ENCODE results near the gene ARHGAP42. TPM values are rescaled to one million over a fixed set of nuclear protein-coding genes. Genes with fewer than 3 reads are reported as not detected.
"Not testable (repeated sequence)": the region's sequence is repeated elsewhere in the genome, so short reads cannot be mapped to it uniquely, and the experiment has no call there.

Gene ARHGAP42
- total and polyA plus RNA-seq, 4 donors = 15.6 to 37.7 (median 30.5) TPM

GRCh38 chr11:100663583-100663982, 23.5 kb upstream of the ARHGAP42 start:
- H3K36me3 ChIP-seq (ENCODE audit: control insufficient read depth, insufficient read depth, low read length) = no peaks in the 10 kb centered on the region
- no peak overlapping the region for H3K27ac ChIP-seq (ENCODE audit: low read depth, low read length)
- H3K27me3 ChIP-seq (ENCODE audit: control insufficient read depth, insufficient read depth, low read length) = no peaks in the 10 kb centered on the region
- no peaks in the 10 kb centered on the region for H3K9me3 ChIP-seq (ENCODE audit: control insufficient read depth, insufficient read depth, low read length)
- no peak overlapping the region for H3K4me3 ChIP-seq (ENCODE audit: low read depth, low read length)
- no peaks in the 10 kb centered on the region for H3K4me1 ChIP-seq (ENCODE audit: control insufficient read depth, insufficient read depth, low read length)
- no CpG with 5 or more reads among the region's 1 CpG for WGBS (ENCODE audit: insufficient coverage)
- DNase-seq (ENCODE audit: low read depth in 4 of 6, low spot score in 6 of 6) = no peak

GRCh38 chr11:100663996-100664395, 23.1 kb upstream of the ARHGAP42 start:
- 100% methylated on average over 3 of the region's 4 CpGs for WGBS (ENCODE audit: insufficient coverage)
- no peak overlapping the region for H3K27ac ChIP-seq (ENCODE audit: low read depth, low read length)

GRCh38 chr11:100666816-100667215, 20.3 kb upstream of the ARHGAP42 start:
- H3K9me3 ChIP-seq (ENCODE audit: control insufficient read depth, insufficient read depth, low read length); DNase-seq (ENCODE audit: low read depth in 4 of 6, low spot score in 6 of 6); H3K36me3 ChIP-seq (ENCODE audit: control insufficient read depth, insufficient read depth, low read length); H3K27ac ChIP-seq (ENCODE audit: low read depth, low read length); H3K4me1 ChIP-seq (ENCODE audit: control insufficient read depth, insufficient read depth, low read length); H3K4me3 ChIP-seq (ENCODE audit: low read depth, low read length); H3K27me3 ChIP-seq (ENCODE audit: control insufficient read depth, insufficient read depth, low read length): not testable (repeated sequence)
- WGBS (ENCODE audit: insufficient coverage) = no CpG with 5 or more reads among the region's 3 CpGs

More at GRCh38 chr11:100663996-100664395, 23.1 kb upstream of the ARHGAP42 start:
- no peak overlapping the region for H3K4me3 ChIP-seq (ENCODE audit: low read depth, low read length)
- H3K36me3 ChIP-seq (ENCODE audit: control insufficient read depth, insufficient read depth, low read length) = no peaks in the 10 kb centered on the region
- no peaks in the 10 kb centered on the region for H3K9me3 ChIP-seq (ENCODE audit: control insufficient read depth, insufficient read depth, low read length)
- no peaks in the 10 kb centered on the region for H3K4me1 ChIP-seq (ENCODE audit: control insufficient read depth, insufficient read depth, low read length)
- DNase-seq (ENCODE audit: low read depth in 4 of 6, low spot score in 6 of 6) = no peak
- H3K27me3 ChIP-seq (ENCODE audit: control insufficient read depth, insufficient read depth, low read length) = no peaks in the 10 kb centered on the region

GRCh38 chr11:100667449-100667848, 19.6 kb upstream of the ARHGAP42 start:
- 89% methylated on average over 3 of the region's 6 CpGs for WGBS (ENCODE audit: insufficient coverage)
- Histone ChIP-seq H3K27ac (ENCODE audit: low read depth, low read length) (no peak overlapping the region), H3K27me3 (ENCODE audit: control insufficient read depth, insufficient read depth, low read length) (no peaks in the 10 kb centered on the region), H3K9me3 (ENCODE audit: control insufficient read depth, insufficient read depth, low read length) (no peaks in the 10 kb centered on the region), H3K4me1 (ENCODE audit: control insufficient read depth, insufficient read depth, low read length) (no peaks in the 10 kb centered on the region), H3K36me3 (ENCODE audit: control insufficient read depth, insufficient read depth, low read length) (no peaks in the 10 kb centered on the region), H3K4me3 (ENCODE audit: low read depth, low read length) (no peak overlapping the region)
- DNase-seq (ENCODE audit: low read depth in 4 of 6, low spot score in 6 of 6) = no peak

- Histone ChIP-seq H3K9me3 (ENCODE audit: control insufficient read depth, insufficient read depth, low read length) (no peaks in the 10 kb centered on the region), H3K4me3 (ENCODE audit: low read depth, low read length) (no peak overlapping the region), H3K4me1 (ENCODE audit: control insufficient read depth, insufficient read depth, low read length) (no peaks in the 10 kb centered on the region), H3K27ac (ENCODE audit: low read depth, low read length) (no peak overlapping the region), H3K27me3 (ENCODE audit: control insufficient read depth, insufficient read depth, low read length) (no peaks in the 10 kb centered on the region), H3K36me3 (ENCODE audit: control insufficient read depth, insufficient read depth, low read length) (no peaks in the 10 kb centered on the region)
- WGBS (ENCODE audit: insufficient coverage) = 94% methylated on average over 2 of the region's 2 CpGs
- no peak for DNase-seq (ENCODE audit: low read depth in 4 of 6, low spot score in 6 of 6)
Observed at GRCh38 chr11:100670140-100670539, 16.9 kb upstream of the ARHGAP42 start.

GRCh38 chr11:100671471-100671870, 15.6 kb upstream of the ARHGAP42 start:
- WGBS (ENCODE audit: insufficient coverage) = 100% methylated on average over 2 of the region's 6 CpGs
- no peak overlapping the region for H3K27ac ChIP-seq (ENCODE audit: low read depth, low read length)

GRCh38 chr11:100672498-100673033, 14.5 kb upstream of the ARHGAP42 start:
- WGBS (ENCODE audit: insufficient coverage) = 80% methylated on average over 1 of the region's 3 CpGs
- Histone ChIP-seq H3K4me3 (ENCODE audit: low read depth, low read length) (no peak overlapping the region), H3K36me3 (ENCODE audit: control insufficient read depth, insufficient read depth, low read length) (no peaks in the 10 kb centered on the region), H3K27ac (ENCODE audit: low read depth, low read length) (no peak overlapping the region), H3K27me3 (ENCODE audit: control insufficient read depth, insufficient read depth, low read length) (no peaks in the 10 kb centered on the region), H3K9me3 (ENCODE audit: control insufficient read depth, insufficient read depth, low read length) (no peaks in the 10 kb centered on the region), H3K4me1 (ENCODE audit: control insufficient read depth, insufficient read depth, low read length) (no peaks in the 10 kb centered on the region)
- peak in 1 of 6 donors; percentile 44 for DNase-seq (ENCODE audit: low read depth in 4 of 6, low spot score in 6 of 6)

More at GRCh38 chr11:100671471-100671870, 15.6 kb upstream of the ARHGAP42 start:
- no peaks in the 10 kb centered on the region for H3K4me1 ChIP-seq (ENCODE audit: control insufficient read depth, insufficient read depth, low read length)
- H3K36me3 ChIP-seq (ENCODE audit: control insufficient read depth, insufficient read depth, low read length) = no peaks in the 10 kb centered on the region
- no peak for DNase-seq (ENCODE audit: low read depth in 4 of 6, low spot score in 6 of 6)
- no peaks in the 10 kb centered on the region for H3K27me3 ChIP-seq (ENCODE audit: control insufficient read depth, insufficient read depth, low read length)
- no peak overlapping the region for H3K4me3 ChIP-seq (ENCODE audit: low read depth, low read length)
- no peaks in the 10 kb centered on the region for H3K9me3 ChIP-seq (ENCODE audit: control insufficient read depth, insufficient read depth, low read length)

- DNase-seq (ENCODE audit: low read depth in 4 of 6, low spot score in 6 of 6) = no peak
- no peaks in the 10 kb centered on the region for H3K27me3 ChIP-seq (ENCODE audit: control insufficient read depth, insufficient read depth, low read length)
- no peaks in the 10 kb centered on the region for H3K4me1 ChIP-seq (ENCODE audit: control insufficient read depth, insufficient read depth, low read length)
- WGBS (ENCODE audit: insufficient coverage) = no CpG with 5 or more reads among the region's 1 CpG
- no peaks in the 10 kb centered on the region for H3K9me3 ChIP-seq (ENCODE audit: control insufficient read depth, insufficient read depth, low read length)
- H3K4me3 ChIP-seq (ENCODE audit: low read depth, low read length) = no peak overlapping the region
- H3K36me3 ChIP-seq (ENCODE audit: control insufficient read depth, insufficient read depth, low read length) = no peaks in the 10 kb centered on the region
- no peak overlapping the region for H3K27ac ChIP-seq (ENCODE audit: low read depth, low read length)
Observed at GRCh38 chr11:100673063-100673462, 14.0 kb upstream of the ARHGAP42 start.

- Histone ChIP-seq H3K27ac (ENCODE audit: low read depth, low read length) (no peak overlapping the region), H3K4me3 (ENCODE audit: low read depth, low read length) (no peak overlapping the region), H3K36me3 (ENCODE audit: control insufficient read depth, insufficient read depth, low read length) (no peaks in the 10 kb centered on the region), H3K9me3 (ENCODE audit: control insufficient read depth, insufficient read depth, low read length) (no peaks in the 10 kb centered on the region), H3K27me3 (ENCODE audit: control insufficient read depth, insufficient read depth, low read length) (no peaks in the 10 kb centered on the region), H3K4me1 (ENCODE audit: control insufficient read depth, insufficient read depth, low read length) (no peaks in the 10 kb centered on the region)
- no peak for DNase-seq (ENCODE audit: low read depth in 4 of 6, low spot score in 6 of 6)
- WGBS (ENCODE audit: insufficient coverage) = no CpG with 5 or more reads among the region's 7 CpGs
Observed at GRCh38 chr11:100674212-100674611, 12.9 kb upstream of the ARHGAP42 start.

- DNase-seq (ENCODE audit: low read depth in 4 of 6, low spot score in 6 of 6) = no peak
- Histone ChIP-seq H3K4me1 (ENCODE audit: control insufficient read depth, insufficient read depth, low read length) (no peaks in the 10 kb centered on the region), H3K27me3 (ENCODE audit: control insufficient read depth, insufficient read depth, low read length) (no peaks in the 10 kb centered on the region), H3K27ac (ENCODE audit: low read depth, low read length) (no peak overlapping the region), H3K4me3 (ENCODE audit: low read depth, low read length) (no peak overlapping the region), H3K36me3 (ENCODE audit: control insufficient read depth, insufficient read depth, low read length) (no peaks in the 10 kb centered on the region), H3K9me3 (ENCODE audit: control insufficient read depth, insufficient read depth, low read length) (no peaks in the 10 kb centered on the region)
- 97% methylated on average over 3 of the region's 4 CpGs for WGBS (ENCODE audit: insufficient coverage)
Observed at GRCh38 chr11:100675115-100675650, 11.9 kb upstream of the ARHGAP42 start.

Measured in spinal cord (tissue), 10 donors.